Choroid plexus epithelial cell (primary cell): ENCODE data around the gene MYT1.

Experiments
- DNase-seq: peaks from one replicate; pipeline ENCODE4 v3.0.0-alpha.2; 2010; ENCODE audit warnings: low read depth
- H3K4me3 ChIP-seq: 2 replicates; pipeline ENCODE4 v1.5.1; 2011; ENCODE audit warnings: low read depth, mild to moderate bottlenecking, control low read depth, low read length, moderate library complexity
- TF ChIP-seq, protein P1 (sequence below): conservative IDR thresholded peaks from 2 replicates; pipeline ENCODE4 v1.5.1; 2011; ENCODE audit warnings: low read depth, mild to moderate bottlenecking, control low read depth, inconsistent platforms, low read length, moderate library complexity

The MYT1 gene

DNA sequence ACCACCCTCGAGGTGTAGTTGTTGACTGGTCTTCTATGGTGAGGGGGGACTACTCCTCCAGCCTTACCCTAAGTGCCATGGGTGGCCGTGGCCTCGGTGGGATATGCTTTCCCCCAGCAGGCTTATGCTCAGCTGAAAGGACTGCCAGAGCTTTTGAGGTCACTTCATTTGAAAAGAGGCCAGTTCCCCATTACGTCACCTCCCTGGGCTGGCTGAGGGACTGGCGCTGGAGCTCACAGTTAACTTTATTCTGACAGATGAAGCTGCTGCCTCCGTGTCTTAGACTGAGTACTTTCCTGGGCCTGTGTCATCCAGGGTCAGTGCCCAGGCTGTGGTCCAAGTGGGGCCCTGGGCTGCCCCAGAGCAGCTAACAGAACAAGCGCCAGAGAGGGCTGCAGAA lies 48.5 kb downstream of the MYT1 start:
- DNase-seq, result peak; percentile 53
- TF ChIP-seq, protein P1, sequence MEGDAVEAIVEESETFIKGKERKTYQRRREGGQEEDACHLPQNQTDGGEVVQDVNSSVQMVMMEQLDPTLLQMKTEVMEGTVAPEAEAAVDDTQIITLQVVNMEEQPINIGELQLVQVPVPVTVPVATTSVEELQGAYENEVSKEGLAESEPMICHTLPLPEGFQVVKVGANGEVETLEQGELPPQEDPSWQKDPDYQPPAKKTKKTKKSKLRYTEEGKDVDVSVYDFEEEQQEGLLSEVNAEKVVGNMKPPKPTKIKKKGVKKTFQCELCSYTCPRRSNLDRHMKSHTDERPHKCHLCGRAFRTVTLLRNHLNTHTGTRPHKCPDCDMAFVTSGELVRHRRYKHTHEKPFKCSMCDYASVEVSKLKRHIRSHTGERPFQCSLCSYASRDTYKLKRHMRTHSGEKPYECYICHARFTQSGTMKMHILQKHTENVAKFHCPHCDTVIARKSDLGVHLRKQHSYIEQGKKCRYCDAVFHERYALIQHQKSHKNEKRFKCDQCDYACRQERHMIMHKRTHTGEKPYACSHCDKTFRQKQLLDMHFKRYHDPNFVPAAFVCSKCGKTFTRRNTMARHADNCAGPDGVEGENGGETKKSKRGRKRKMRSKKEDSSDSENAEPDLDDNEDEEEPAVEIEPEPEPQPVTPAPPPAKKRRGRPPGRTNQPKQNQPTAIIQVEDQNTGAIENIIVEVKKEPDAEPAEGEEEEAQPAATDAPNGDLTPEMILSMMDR, result no peak
- no peak overlapping the region for H3K4me3 ChIP-seq

- H3K4me3 ChIP-seq, result no peak overlapping the region
- TF ChIP-seq, protein P1, result no peak
Observed at GRCh38 chr20:64214113-64214512, 49.9 kb downstream of the MYT1 start.

DNA sequence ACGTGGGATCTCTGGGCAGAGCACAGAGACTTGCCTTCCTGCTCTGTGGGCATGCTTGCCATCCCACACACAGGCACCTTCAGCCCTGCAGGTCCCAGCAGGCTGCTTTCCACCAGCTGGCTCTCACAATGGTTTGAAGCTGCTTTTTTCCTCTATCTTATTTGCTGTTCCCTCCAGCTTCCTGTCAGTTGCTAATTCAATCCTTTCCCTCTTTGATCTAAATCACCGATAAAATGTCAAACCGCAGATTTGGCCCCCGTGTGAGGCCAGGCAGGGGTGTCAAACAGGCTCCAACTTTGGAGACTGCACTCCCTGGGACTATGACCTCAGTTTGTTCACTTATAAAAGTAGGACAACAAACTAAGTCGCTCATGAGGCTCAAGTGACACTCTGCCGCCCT lies 50.7 kb downstream of the MYT1 start:
- H3K4me3 ChIP-seq, result no peak overlapping the region
- DNase-seq, result no peak
- TF ChIP-seq, protein P1, result no peak

More at GRCh38 chr20:64214113-64214512, 49.9 kb downstream of the MYT1 start:
- DNase-seq, result no peak

GRCh38 chr20:64216036-64216435 lies 51.8 kb downstream of the MYT1 start:
- DNase-seq, result no peak
- H3K4me3 ChIP-seq, result no peak overlapping the region
- TF ChIP-seq, protein P1, result no peak

- TF ChIP-seq, protein P1, result no peak
- H3K4me3 ChIP-seq, result no peak overlapping the region
- no peak for DNase-seq
Observed at GRCh38 chr20:64216910-64217309, 52.7 kb downstream of the MYT1 start.

- no peak for DNase-seq
- H3K4me3 ChIP-seq, result no peak overlapping the region
- TF ChIP-seq, protein P1, result no peak
Observed at GRCh38 chr20:64217539-64218221, 53.4 kb downstream of the MYT1 start.

DNA sequence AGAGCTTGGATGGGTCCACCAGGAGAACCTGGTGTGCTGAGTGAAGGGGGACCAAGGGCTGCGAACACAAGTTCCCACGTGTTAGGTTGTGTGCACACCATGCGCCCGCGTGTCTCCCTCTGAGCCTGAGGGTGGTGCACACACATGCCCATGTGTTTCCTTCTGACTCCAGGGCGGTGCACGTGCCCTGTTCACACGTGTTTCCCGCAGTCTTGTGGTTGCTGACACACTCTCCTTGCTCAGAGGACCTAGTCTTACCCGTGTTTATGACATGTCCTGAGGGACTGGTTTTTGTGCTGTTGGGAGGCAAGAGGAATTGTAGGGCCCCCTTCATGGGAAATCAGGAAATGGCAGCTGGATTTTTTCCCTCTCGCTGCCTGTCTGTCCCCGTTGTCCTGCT lies 55.0 kb downstream of the MYT1 start:
- no peak overlapping the region for H3K4me3 ChIP-seq
- no peak for DNase-seq
- TF ChIP-seq, protein P1, result no peak
